Measurements from ENCODE around the gene MFSD12.

MFSD12 gene

DNA sequence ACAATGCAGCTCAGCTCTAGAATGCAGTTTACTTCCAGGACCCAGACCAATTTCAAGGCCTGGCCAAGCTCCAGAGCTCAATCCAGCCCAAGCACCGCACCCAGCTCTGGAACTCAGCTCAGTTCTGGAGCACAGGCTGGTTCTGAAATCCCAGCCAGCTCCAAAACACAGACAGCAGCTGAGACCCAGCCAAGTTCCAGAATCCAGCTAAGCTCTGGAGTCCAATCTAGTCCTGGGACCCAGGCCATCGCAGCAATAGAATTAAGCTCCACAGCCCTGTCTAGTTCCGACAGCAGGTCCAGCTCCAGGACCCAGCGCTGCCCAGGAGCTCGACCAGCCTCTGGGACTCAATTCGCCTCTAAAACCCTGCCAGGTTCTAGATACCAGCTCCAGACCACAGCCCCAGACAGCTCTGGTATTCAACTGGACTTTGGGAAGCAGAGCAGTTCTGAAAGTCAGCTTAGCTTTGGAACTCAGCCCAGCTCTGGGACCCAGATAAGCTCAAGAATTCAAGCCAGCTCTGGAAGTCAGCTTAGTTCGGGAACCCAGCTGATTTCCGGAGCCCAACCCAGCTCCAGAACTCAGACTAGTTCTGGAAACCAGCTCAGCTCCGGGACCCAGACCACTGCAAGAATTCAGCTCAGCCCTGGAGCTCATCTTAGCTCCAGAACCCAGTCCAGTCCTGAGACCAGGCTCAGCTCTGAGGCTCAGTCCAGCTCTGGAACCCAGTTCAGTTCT lies 34.7 kb upstream of the MFSD12 start:
- Histone ChIP-seq H3K27ac (ENCODE audit: low read depth, low read length) (no peak overlapping the region), H3K9ac (ENCODE audit: low read length) (no peak overlapping the region), H3K36me3 (ENCODE audit: low read length) (no peaks in the 10 kb centered on the region), H2AFZ (ENCODE audit: low read depth, low read length, severe bottlenecking) (no peak overlapping the region), H3F3A (ENCODE audit: insufficient read depth) (0 out of 2 replicates have a peak, but pooled peaks cover 3% of the 10 kb centered on the region), H3K4me3 (ENCODE audit: insufficient read depth, low read length, poor library complexity, severe bottlenecking) (no peak overlapping the region), H3K9me2 (replicated peaks; ENCODE audit: insufficient read depth, low read length) (no peaks in the 10 kb centered on the region), H3K79me2 (ENCODE audit: insufficient read depth, low read length) (no peaks in the 10 kb centered on the region), H3K27me3 (ENCODE audit: low read length) (no peaks in the 10 kb centered on the region), H3K4me2 (ENCODE audit: low read depth, low read length, poor library complexity, severe bottlenecking) (no peak overlapping the region), H4K20me1 (ENCODE audit: low read depth, low read length) (no peaks in the 10 kb centered on the region), H3K9me3 (ENCODE audit: insufficient read depth, low read length) (peaks cover 10% of the 10 kb centered on the region; the same call in 1 of the 2 replicates)
- TF ChIP-seq, protein P1, sequence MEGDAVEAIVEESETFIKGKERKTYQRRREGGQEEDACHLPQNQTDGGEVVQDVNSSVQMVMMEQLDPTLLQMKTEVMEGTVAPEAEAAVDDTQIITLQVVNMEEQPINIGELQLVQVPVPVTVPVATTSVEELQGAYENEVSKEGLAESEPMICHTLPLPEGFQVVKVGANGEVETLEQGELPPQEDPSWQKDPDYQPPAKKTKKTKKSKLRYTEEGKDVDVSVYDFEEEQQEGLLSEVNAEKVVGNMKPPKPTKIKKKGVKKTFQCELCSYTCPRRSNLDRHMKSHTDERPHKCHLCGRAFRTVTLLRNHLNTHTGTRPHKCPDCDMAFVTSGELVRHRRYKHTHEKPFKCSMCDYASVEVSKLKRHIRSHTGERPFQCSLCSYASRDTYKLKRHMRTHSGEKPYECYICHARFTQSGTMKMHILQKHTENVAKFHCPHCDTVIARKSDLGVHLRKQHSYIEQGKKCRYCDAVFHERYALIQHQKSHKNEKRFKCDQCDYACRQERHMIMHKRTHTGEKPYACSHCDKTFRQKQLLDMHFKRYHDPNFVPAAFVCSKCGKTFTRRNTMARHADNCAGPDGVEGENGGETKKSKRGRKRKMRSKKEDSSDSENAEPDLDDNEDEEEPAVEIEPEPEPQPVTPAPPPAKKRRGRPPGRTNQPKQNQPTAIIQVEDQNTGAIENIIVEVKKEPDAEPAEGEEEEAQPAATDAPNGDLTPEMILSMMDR (IDR thresholded peaks at IDR 0.05; ENCODE audit: insufficient read depth, low read length, poor library complexity, severe bottlenecking): no peak

DNA sequence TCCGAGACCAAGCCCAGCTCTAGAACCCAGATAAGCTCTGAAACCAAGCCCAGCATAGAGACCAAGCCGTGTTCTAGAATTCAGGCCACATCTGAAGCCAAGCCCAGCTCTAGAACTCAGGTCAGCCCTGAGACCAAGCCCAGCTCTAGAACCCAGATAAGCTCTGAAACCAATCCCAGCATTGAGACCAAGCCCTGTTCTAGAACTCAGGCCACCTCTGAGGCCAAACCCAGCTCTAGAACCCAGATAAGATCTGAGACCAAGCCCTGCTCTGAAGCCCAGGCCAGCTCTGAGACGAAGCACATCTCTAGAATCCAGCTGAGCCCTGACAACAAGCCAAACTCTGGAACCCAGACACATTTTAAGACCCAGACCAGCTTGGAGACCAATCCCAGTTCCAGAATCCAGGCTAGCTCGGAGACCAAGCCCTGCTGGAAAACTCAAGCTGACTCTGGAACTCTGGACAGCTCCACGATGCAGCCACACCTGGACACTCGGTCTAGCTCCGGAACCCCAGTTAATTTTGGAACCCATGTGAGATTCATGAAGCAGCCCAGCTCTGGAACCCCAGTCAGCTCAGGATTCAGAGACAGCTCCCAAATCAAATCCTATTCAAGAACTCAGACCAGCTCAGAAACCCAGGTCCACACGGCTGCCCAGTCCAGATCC lies 33.7 kb upstream of the MFSD12 start:
- no peak for TF ChIP-seq EZH2phosphoT487 (conservative IDR thresholded peaks at IDR 0.05; ENCODE audit: low read length)
- TF ChIP-seq, protein P1 (IDR thresholded peaks at IDR 0.05; ENCODE audit: insufficient read depth, low read length, poor library complexity, severe bottlenecking): no peak

DNA sequence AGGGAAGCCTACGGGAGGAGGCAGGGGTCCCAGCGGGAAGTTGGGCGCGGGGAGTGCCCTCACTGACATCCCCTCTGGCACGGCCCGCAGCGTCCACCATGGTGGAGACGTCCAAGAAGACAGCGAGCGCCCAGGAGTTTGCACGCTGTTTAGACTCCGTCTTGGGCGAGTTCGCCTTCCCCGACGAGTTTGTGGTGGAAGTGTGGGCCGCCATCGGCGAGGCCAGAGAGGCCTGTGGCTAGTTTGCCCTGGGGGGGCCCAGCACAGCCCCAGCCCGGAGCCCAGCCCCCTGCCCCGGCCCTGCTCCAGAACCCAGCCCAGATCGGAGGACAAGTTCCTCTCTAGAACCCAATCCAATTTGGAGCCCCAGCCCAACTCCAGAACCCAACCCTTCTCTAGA lies 32.6 kb upstream of the MFSD12 start:
- TF ChIP-seq EZH2phosphoT487 (conservative IDR thresholded peaks at IDR 0.05; ENCODE audit: low read length): no peak
- TF ChIP-seq, protein P1 (IDR thresholded peaks at IDR 0.05; ENCODE audit: insufficient read depth, low read length, poor library complexity, severe bottlenecking): no peak
- Histone ChIP-seq H3K4me2 (ENCODE audit: low read depth, low read length, poor library complexity, severe bottlenecking) (no peak overlapping the region), H3K9me3 (ENCODE audit: insufficient read depth, low read length) (peaks cover 10% of the 10 kb centered on the region; the same call in 1 of the 2 replicates), H2AFZ (ENCODE audit: low read depth, low read length, severe bottlenecking) (no peak overlapping the region), H3K79me2 (ENCODE audit: insufficient read depth, low read length) (no peaks in the 10 kb centered on the region), H3K36me3 (ENCODE audit: low read length) (no peaks in the 10 kb centered on the region), H3K9ac (ENCODE audit: low read length) (no peak overlapping the region), H4K20me1 (ENCODE audit: low read depth, low read length) (no peaks in the 10 kb centered on the region), H3F3A (ENCODE audit: insufficient read depth) (0 out of 2 replicates have a peak, but pooled peaks cover 3% of the 10 kb centered on the region), H3K27me3 (ENCODE audit: low read length) (no peaks in the 10 kb centered on the region), H3K4me3 (ENCODE audit: insufficient read depth, low read length, poor library complexity, severe bottlenecking) (no peak overlapping the region), H3K27ac (ENCODE audit: low read depth, low read length) (no peak overlapping the region), H3K9me2 (replicated peaks; ENCODE audit: insufficient read depth, low read length) (no peaks in the 10 kb centered on the region)

More for the DNA sequence above, 33.7 kb upstream of the MFSD12 start:
- Histone ChIP-seq H3K4me2 (ENCODE audit: low read depth, low read length, poor library complexity, severe bottlenecking) (no peak overlapping the region), H3K9ac (ENCODE audit: low read length) (no peak overlapping the region), H3K27ac (ENCODE audit: low read depth, low read length) (no peak overlapping the region), H3K36me3 (ENCODE audit: low read length) (no peaks in the 10 kb centered on the region), H2AFZ (ENCODE audit: low read depth, low read length, severe bottlenecking) (no peak overlapping the region), H3F3A (ENCODE audit: insufficient read depth) (0 out of 2 replicates have a peak, but pooled peaks cover 3% of the 10 kb centered on the region), H3K79me2 (ENCODE audit: insufficient read depth, low read length) (no peaks in the 10 kb centered on the region), H3K27me3 (ENCODE audit: low read length) (no peaks in the 10 kb centered on the region), H3K9me3 (ENCODE audit: insufficient read depth, low read length) (peaks cover 10% of the 10 kb centered on the region; the same call in 1 of the 2 replicates), H4K20me1 (ENCODE audit: low read depth, low read length) (no peaks in the 10 kb centered on the region), H3K9me2 (replicated peaks; ENCODE audit: insufficient read depth, low read length) (no peaks in the 10 kb centered on the region), H3K4me3 (ENCODE audit: insufficient read depth, low read length, poor library complexity, severe bottlenecking) (no peak overlapping the region)
